Loucy (cell line): ENCODE measurements around the gene FAM193A.

ENCODE experiments used
- H2AFZ ChIP-seq: fragments of 200-600 bp; sonication (generic); 2 replicates; pipeline ENCODE4 v1.6.0; 2016; ENCODE audit warnings: antibody characterized with exemption, mild to moderate bottlenecking, low read length, moderate library complexity
- H3F3A ChIP-seq: fragments of 200-600 bp; 2 replicates; pipeline ENCODE4 v1.6.0; 2016; ENCODE audit warnings: antibody characterized with exemption, low read depth, mild to moderate bottlenecking
- H3K27me3 ChIP-seq: fragments of 200-600 bp; sonication (generic); 2 replicates; pipeline ENCODE4 v1.6.1; 2014; ENCODE audit warnings: low read length, mild to moderate bottlenecking; ENCODE audit not compliant: insufficient read depth, poor library complexity, severe bottlenecking
- H3K36me3 ChIP-seq: fragments of 200-600 bp; sonication (generic); 2 replicates; pipeline ENCODE4 v1.6.1; 2016; ENCODE audit warnings: low read length; ENCODE audit not compliant: insufficient read depth
- H3K4me1 ChIP-seq: fragments of 200-600 bp; sonication (generic); 2 replicates; pipeline ENCODE4 v1.5.1; 2014; ENCODE audit warnings: low read length, mild to moderate bottlenecking; ENCODE audit not compliant: insufficient read depth, poor library complexity, severe bottlenecking
- H3K4me2 ChIP-seq: fragments of 200-600 bp; sonication (generic); 2 replicates; pipeline ENCODE4 v1.6.0; 2014; ENCODE audit warnings: antibody characterized with exemption, low read length, low read depth, mild to moderate bottlenecking; ENCODE audit not compliant: poor library complexity, severe bottlenecking
- H3K4me3 ChIP-seq: fragments of 200-600 bp; sonication (generic); 2 replicates; pipeline ENCODE4 v1.5.1; 2014; ENCODE audit warnings: low read length, mild to moderate bottlenecking, mixed read lengths; ENCODE audit not compliant: poor library complexity, severe bottlenecking
- H3K79me2 ChIP-seq: fragments of 200-600 bp; sonication (generic); 2 replicates; pipeline ENCODE4 v1.6.1; 2014; ENCODE audit warnings: low read length; ENCODE audit not compliant: insufficient read depth
- H3K9ac ChIP-seq: fragments of 200-600 bp; sonication (generic); 2 replicates; pipeline ENCODE4 v1.6.0; 2014; ENCODE audit warnings: mild to moderate bottlenecking, low read depth, low read length, moderate library complexity; ENCODE audit not compliant: poor library complexity, severe bottlenecking
- H3K9me2 ChIP-seq: fragments of 200-600 bp; sonication (generic); replicated peaks from 2 replicates; pipeline ENCODE4 v1.6.1; 2016; ENCODE audit warnings: low read depth, low read length, mixed read lengths
- H3K9me3 ChIP-seq: fragments of 200-600 bp; sonication (generic); 2 replicates; pipeline ENCODE4 v1.6.1; 2014; ENCODE audit warnings: mild to moderate bottlenecking, antibody characterized with exemption, low read length, low read depth; ENCODE audit not compliant: insufficient read depth
- H4K20me1 ChIP-seq: fragments of 200-600 bp; sonication (generic); 2 replicates; pipeline ENCODE4 v1.6.0; 2014; ENCODE audit warnings: antibody characterized with exemption, low read length, mild to moderate bottlenecking; ENCODE audit not compliant: insufficient read depth, poor library complexity, severe bottlenecking
- CTCF ChIP-seq: fragments of 200-600 bp; sonication (generic); conservative IDR thresholded peaks from 2 replicates; pipeline ENCODE4 v1.5.1; 2014; ENCODE audit warnings: mild to moderate bottlenecking, antibody characterized with exemption, low read length
- EZH2phosphoT487 ChIP-seq: fragments of 200-600 bp; IDR thresholded peaks from 2 replicates; pipeline ENCODE4 v1.6.1; 2018; ENCODE audit warnings: antibody characterized with exemption, mild to moderate bottlenecking, moderate library complexity, borderline replicate concordance

FAM193A gene

GRCh38 chr4:2745516-2745915, 209.1 kb downstream of the FAM193A start:
- no peak overlapping the region for H3K9ac ChIP-seq
- H3K79me2 ChIP-seq, result peaks cover 17% of the 10 kb centered on the region; the same call in 1 of the 2 replicates
- H3K36me3 ChIP-seq, result peaks cover 61% of the 10 kb centered on the region; the same call in 1 of the 2 replicates
- H3K4me1 ChIP-seq, result peaks cover 19% of the 10 kb centered on the region
- H3K4me2 ChIP-seq, result no peak overlapping the region
- no peaks in the 10 kb centered on the region for H3K9me3 ChIP-seq
- TF ChIP-seq CTCF, result no peak
- no peak for TF ChIP-seq EZH2phosphoT487
- no peaks in the 10 kb centered on the region for H3F3A ChIP-seq
- H4K20me1 ChIP-seq, result peaks cover 10% of the 10 kb centered on the region
- no peaks in the 10 kb centered on the region for H3K9me2 ChIP-seq
- H3K4me3 ChIP-seq, result no peak overlapping the region
- H3K27me3 ChIP-seq, result no peaks in the 10 kb centered on the region
- no peak overlapping the region for H2AFZ ChIP-seq

- Histone ChIP-seq H2AFZ (no peak overlapping the region), H3F3A (no peaks in the 10 kb centered on the region), H3K27me3 (no peaks in the 10 kb centered on the region), H3K4me3 (no peak overlapping the region), H3K9ac (peak overlapping the region; percentile 25), H3K79me2 (peaks cover 24% of the 10 kb centered on the region; the same call in 1 of the 2 replicates), H3K4me1 (peaks cover 19% of the 10 kb centered on the region), H3K4me2 (peak overlapping the region; percentile 33), H3K9me2 (no peaks in the 10 kb centered on the region), H4K20me1 (peaks cover 10% of the 10 kb centered on the region), H3K9me3 (no peaks in the 10 kb centered on the region), H3K36me3 (peaks cover 61% of the 10 kb centered on the region; the same call in 1 of the 2 replicates)
- TF ChIP-seq EZH2phosphoT487, result no peak
- TF ChIP-seq CTCF, result no peak
Measured at GRCh38 chr4:2745981-2746806, 209.7 kb downstream of the FAM193A start.

- peaks cover 19% of the 10 kb centered on the region for H3K4me1 ChIP-seq
- H3K9me3 ChIP-seq, result no peaks in the 10 kb centered on the region
- H4K20me1 ChIP-seq, result peaks cover 10% of the 10 kb centered on the region
- H3K79me2 ChIP-seq, result peaks cover 28% of the 10 kb centered on the region; the same call in 1 of the 2 replicates
- H3K9me2 ChIP-seq, result no peaks in the 10 kb centered on the region
- H3K27me3 ChIP-seq, result no peaks in the 10 kb centered on the region
- H3K9ac ChIP-seq, result peak overlapping the region; percentile 25
- H3F3A ChIP-seq, result no peaks in the 10 kb centered on the region
- no peak for TF ChIP-seq CTCF
- TF ChIP-seq EZH2phosphoT487, result no peak
- peaks cover 57% of the 10 kb centered on the region; the same call in 1 of the 2 replicates for H3K36me3 ChIP-seq
- no peak overlapping the region for H2AFZ ChIP-seq
- no peak overlapping the region for H3K4me3 ChIP-seq
- H3K4me2 ChIP-seq, result peak overlapping the region; percentile 33
Measured at GRCh38 chr4:2746891-2747695, 210.6 kb downstream of the FAM193A start.
